ENCODE measurements around the gene GNG10. TPM values are rescaled to one million over a fixed set of nuclear protein-coding genes. Genes with fewer than 3 reads are reported as not detected.

The GNG10 gene
- total and polyA plus RNA-seq, 4 donors: 15.9 to 24.3 (median 21.3) TPM

GRCh38 chr9:111719541-111719940, 58.1 kb downstream of the GNG10 start:
- DNase-seq (ENCODE audit: low spot score): no peak
- WGBS: 92% methylated on average over 2 of the region's 2 CpGs

More at GRCh38 chr9:111719541-111719940, 58.1 kb downstream of the GNG10 start:
- H3K9ac ChIP-seq (ENCODE audit: low read depth in 1 of 2, low read length in 2 of 2): no peak overlapping the region
- H3K27me3 ChIP-seq (ENCODE audit: control insufficient read depth in 4 of 4, insufficient read depth in 4 of 4, low read length in 3 of 4): no peaks in the 10 kb centered on the region
- H3K36me3 ChIP-seq (ENCODE audit: control insufficient read depth in 4 of 4, insufficient read depth in 3 of 4, low read depth in 1 of 4, low read length in 3 of 4): no peaks in the 10 kb centered on the region
- TF ChIP-seq EGR1 (IDR thresholded peaks at IDR 0.05; ENCODE audit: low read depth in 2 of 2) (no peak), JUND (IDR thresholded peaks at IDR 0.05) (no peak), CTCF (IDR thresholded peaks at IDR 0.05; ENCODE audit: low read depth, low read length, missing input control) (no peak), YY1 (IDR thresholded peaks at IDR 0.05) (no peak)
- H3K9me3 ChIP-seq (ENCODE audit: control insufficient read depth in 4 of 4, low read length in 3 of 4): no peaks in the 10 kb centered on the region
- H3K4me1 ChIP-seq (ENCODE audit: control insufficient read depth in 4 of 4, insufficient read depth in 4 of 4, low read length in 3 of 4): no peaks in the 10 kb centered on the region
- no peak overlapping the region for H3K27ac ChIP-seq (ENCODE audit: low read depth in 1 of 2, low read length in 2 of 2)
- H3K4me3 ChIP-seq (ENCODE audit: low read depth in 1 of 3, low read length in 3 of 3): no peak overlapping the region

Other genes with a start within 250 kb of the GNG10 start
- gene ECPAS, start 177.2 kb upstream of the GNG10 start, total RNA-seq: 10 to 100 TPM; 32.2 to 60.8 TPM
- gene ECPAS, start 177.2 kb upstream of the GNG10 start, polyA plus RNA-seq: 10 to 100 TPM; 14.7 to 20.3 TPM
- 1 to 10 TPM in 1 of 2 donors, under 1 TPM in 1; 0.84 to 2.5 TPM for gene ZNF483, start 136.4 kb upstream of the GNG10 start, total RNA-seq
- under 1 TPM; 0.03 to 0.46 TPM for gene ZNF483, start 136.4 kb upstream of the GNG10 start, polyA plus RNA-seq
- gene PTGR1, start 62.0 kb upstream of the GNG10 start, total RNA-seq: 100 to 1,000 TPM in 1 of 2 donors, 10 to 100 TPM in 1; 53.1 to 324 TPM
- 100 to 1,000 TPM; 618 to 784 TPM for gene PTGR1, start 62.0 kb upstream of the GNG10 start, polyA plus RNA-seq
- 10 to 100 TPM in 1 of 2 donors, 1 to 10 TPM in 1; 9.3 to 17.8 TPM for gene DNAJC25, start 30.3 kb upstream of the GNG10 start, total RNA-seq
- gene DNAJC25, start 30.3 kb upstream of the GNG10 start, polyA plus RNA-seq: 10 to 100 TPM; 15.0 to 15.6 TPM
- not detected for gene SHOC1, start 133.3 kb downstream of the GNG10 start, total RNA-seq
- under 1 TPM in 1 of 2 donors, not detected in 1; 0.13 TPM for gene SHOC1, start 133.3 kb downstream of the GNG10 start, polyA plus RNA-seq
- gene UGCG, start 235.2 kb downstream of the GNG10 start, total RNA-seq: 10 to 100 TPM; 15.7 to 44.2 TPM
- 1 to 10 TPM; 5.2 to 8.2 TPM for gene UGCG, start 235.2 kb downstream of the GNG10 start, polyA plus RNA-seq

Measured in liver (tissue), 9 donors.